HUES6 (cell line): ENCODE results near the gene AIG1.
"Not testable (repeated sequence)": the region's sequence is repeated elsewhere in the genome, so short reads cannot be mapped to it uniquely, and the experiment has no call there.

Experiments used
- H3K27ac ChIP-seq: 2 replicates; pipeline ENCODE4 v1.7.0; 2013; ENCODE audit warnings: low read depth, mild to moderate bottlenecking, low read length, inconsistent platforms
- H3K27me3 ChIP-seq: 2 replicates; pipeline ENCODE4 v1.6.1; 2013; ENCODE audit warnings: low read length; ENCODE audit not compliant: control insufficient read depth, insufficient read depth
- H3K36me3 ChIP-seq: 2 replicates; pipeline ENCODE4 v1.6.1; 2013; ENCODE audit warnings: low read length; ENCODE audit not compliant: control insufficient read depth, insufficient read depth
- H3K4me1 ChIP-seq: 2 replicates; pipeline ENCODE4 v1.6.1; 2013; ENCODE audit warnings: low read length; ENCODE audit not compliant: control insufficient read depth, insufficient read depth
- H3K4me3 ChIP-seq: 2 replicates; pipeline ENCODE4 v1.5.1; 2013; ENCODE audit warnings: low read depth, low read length
- H3K9ac ChIP-seq: one replicate; pipeline ENCODE4 v1.6.1; 2013; ENCODE audit warnings: mild to moderate bottlenecking, low read length
- H3K9me3 ChIP-seq: 2 replicates; pipeline ENCODE4 v1.6.1; 2013; ENCODE audit warnings: low read depth, low read length; ENCODE audit not compliant: control insufficient read depth, insufficient read depth

AIG1 gene

GRCh38 chr6:143128681-143129015 lies 68.0 kb downstream of the AIG1 start:
- H3K27ac ChIP-seq: no peak overlapping the region
- H3K36me3 ChIP-seq: peaks cover 11% of the 10 kb centered on the region; the same call in 1 of the 2 replicates
- no peak overlapping the region for H3K9ac ChIP-seq
- peaks cover 16% of the 10 kb centered on the region for H3K9me3 ChIP-seq
- no peak overlapping the region for H3K4me3 ChIP-seq
- no peaks in the 10 kb centered on the region for H3K4me1 ChIP-seq
- H3K27me3 ChIP-seq: no peaks in the 10 kb centered on the region

GRCh38 chr6:143130928-143131327 lies 70.2 kb downstream of the AIG1 start:
- Histone ChIP-seq H3K4me1 (no peaks in the 10 kb centered on the region), H3K27me3 (no peaks in the 10 kb centered on the region), H3K4me3 (no peak overlapping the region), H3K9me3 (peaks cover 16% of the 10 kb centered on the region), H3K27ac (no peak overlapping the region), H3K9ac (no peak overlapping the region), H3K36me3 (peaks cover 8% of the 10 kb centered on the region; the same call in 1 of the 2 replicates)

- Histone ChIP-seq H3K27ac (no peak overlapping the region), H3K4me3 (no peak overlapping the region), H3K27me3 (no peaks in the 10 kb centered on the region), H3K9ac (no peak overlapping the region), H3K4me1 (no peaks in the 10 kb centered on the region), H3K36me3 (peaks cover 21% of the 10 kb centered on the region; the same call in 1 of the 2 replicates), H3K9me3 (peaks cover 13% of the 10 kb centered on the region)
These were observed 74.6 kb downstream of the AIG1 start for GRCh38 chr6:143135325-143135724.

- peaks cover 7% of the 10 kb centered on the region for H3K9me3 ChIP-seq
- no peaks in the 10 kb centered on the region for H3K27me3 ChIP-seq
- H3K4me3 ChIP-seq: no peak overlapping the region
- no peak overlapping the region for H3K27ac ChIP-seq
- H3K36me3 ChIP-seq: peaks cover 22% of the 10 kb centered on the region; the same call in 1 of the 2 replicates
- no peak overlapping the region for H3K9ac ChIP-seq
- H3K4me1 ChIP-seq: no peaks in the 10 kb centered on the region
These were observed 75.3 kb downstream of the AIG1 start for GRCh38 chr6:143135797-143136561.

- H3K4me1 ChIP-seq: no peaks in the 10 kb centered on the region
- no peak overlapping the region for H3K27ac ChIP-seq
- peaks cover 1% of the 10 kb centered on the region; the same call in 1 of the 2 replicates for H3K9me3 ChIP-seq
- H3K4me3 ChIP-seq: no peak overlapping the region
- H3K27me3 ChIP-seq: no peaks in the 10 kb centered on the region
- H3K36me3 ChIP-seq: peaks cover 18% of the 10 kb centered on the region; the same call in 1 of the 2 replicates
- no peak overlapping the region for H3K9ac ChIP-seq
These were observed 76.0 kb downstream of the AIG1 start for GRCh38 chr6:143136647-143137046.

GRCh38 chr6:143139239-143139784 lies 78.6 kb downstream of the AIG1 start:
- Histone ChIP-seq H3K27me3 (no peaks in the 10 kb centered on the region), H3K9ac (no peak overlapping the region), H3K27ac (no peak overlapping the region), H3K36me3 (peaks cover 17% of the 10 kb centered on the region; the same call in 1 of the 2 replicates), H3K9me3 (no peaks in the 10 kb centered on the region), H3K4me3 (no peak overlapping the region), H3K4me1 (no peaks in the 10 kb centered on the region)

- not testable (repeated sequence) for H3K9ac ChIP-seq, H3K4me1 ChIP-seq, H3K27ac ChIP-seq, H3K27me3 ChIP-seq, H3K9me3 ChIP-seq, H3K4me3 ChIP-seq
- H3K36me3 ChIP-seq: peaks cover 17% of the 10 kb centered on the region; the same call in 1 of the 2 replicates
These were observed 79.2 kb downstream of the AIG1 start for GRCh38 chr6:143139884-143140283.

- Histone ChIP-seq H3K27me3 (no peaks in the 10 kb centered on the region), H3K9ac (no peak overlapping the region), H3K4me1 (no peaks in the 10 kb centered on the region), H3K9me3 (no peaks in the 10 kb centered on the region), H3K4me3 (no peak overlapping the region), H3K36me3 (peaks cover 17% of the 10 kb centered on the region; the same call in 1 of the 2 replicates), H3K27ac (no peak overlapping the region)
These were observed 80.1 kb downstream of the AIG1 start for GRCh38 chr6:143140767-143141166.

GRCh38 chr6:143141442-143141841 lies 80.8 kb downstream of the AIG1 start:
- no peaks in the 10 kb centered on the region for H3K9me3 ChIP-seq
- H3K4me3 ChIP-seq: no peak overlapping the region
- H3K4me1 ChIP-seq: no peaks in the 10 kb centered on the region
- no peaks in the 10 kb centered on the region for H3K27me3 ChIP-seq
- peaks cover 17% of the 10 kb centered on the region; the same call in 1 of the 2 replicates for H3K36me3 ChIP-seq
- no peak overlapping the region for H3K9ac ChIP-seq
- no peak overlapping the region for H3K27ac ChIP-seq

- no peak overlapping the region for H3K27ac ChIP-seq
- H3K9me3 ChIP-seq: no peaks in the 10 kb centered on the region
- no peak overlapping the region for H3K4me3 ChIP-seq
- H3K27me3 ChIP-seq: no peaks in the 10 kb centered on the region
- H3K9ac ChIP-seq: no peak overlapping the region
- H3K36me3 ChIP-seq: no peaks in the 10 kb centered on the region; the same call in 1 of the 2 replicates
- no peaks in the 10 kb centered on the region for H3K4me1 ChIP-seq
These were observed 85.6 kb downstream of the AIG1 start for GRCh38 chr6:143146186-143146851.

- Histone ChIP-seq H3K4me1 (no peaks in the 10 kb centered on the region), H3K9ac (no peak overlapping the region), H3K9me3 (no peaks in the 10 kb centered on the region), H3K27ac (no peak overlapping the region), H3K4me3 (no peak overlapping the region), H3K36me3 (no peaks in the 10 kb centered on the region; the same call in 1 of the 2 replicates), H3K27me3 (no peaks in the 10 kb centered on the region)
These were observed 89.1 kb downstream of the AIG1 start for GRCh38 chr6:143149771-143150170.
